Cardiac muscle cell (in vitro differentiated cells and primary cell): ENCODE data around the gene EP400. TPM values are rescaled to one million over a fixed set of nuclear protein-coding genes. Genes with fewer than 3 reads are reported as not detected.

ENCODE experiments used
- DNase-seq, 2 donors: peaks; one replicate each; pipeline versions ENCODE4 v3.0.0 to v3.0.0-alpha.2; 2010 to 2017; ENCODE audit warnings: low read depth in 1 of 2, low spot score in 1 of 2
- H3K27ac ChIP-seq: fragments of 200-600 bp; sonication (generic); 2 replicates; pipeline ENCODE4 v1.5.1; 2016
- H3K27me3 ChIP-seq: fragments of 200-600 bp; sonication (generic); 2 replicates; pipeline ENCODE4 v1.6.0; 2016; ENCODE audit warnings: control low read depth
- H3K36me3 ChIP-seq: fragments of 200-600 bp; sonication (generic); 2 replicates; pipeline ENCODE4 v1.5.1; 2016; ENCODE audit warnings: control low read depth
- H3K4me1 ChIP-seq: fragments of 200-600 bp; sonication (generic); 2 replicates; pipeline ENCODE4 v1.8.1; 2017; ENCODE audit warnings: low read depth, mild to moderate bottlenecking, mixed run types
- H3K4me3 ChIP-seq: fragments of 200-600 bp; sonication (generic); 2 replicates; pipeline ENCODE4 v1.5.1; 2016; ENCODE audit warnings: mild to moderate bottlenecking
- H3K9me3 ChIP-seq: fragments of 200-600 bp; sonication (generic); 2 replicates; pipeline ENCODE4 v1.5.1; 2017; ENCODE audit warnings: low read depth, mild to moderate bottlenecking, control low read depth
- polyA plus RNA-seq: library from polyadenylated mRNA; unstranded; fragments of >200 nt; fragmentation: Nextera tagmentation; extraction: Ambion mirVana; gene quantifications from 2 replicates; pipeline ENCODE4 v1.2.1, GENCODE V29; 2016
- total RNA-seq: library from RNA; depleted of rRNA; stranded (reverse); fragments of >200 nt; gene quantifications from 2 replicates; pipeline ENCODE4 v1.2.3, GENCODE V29; 2016
- TF ChIP-seq, protein P1 (sequence below): IDR thresholded peaks from 2 replicates; pipeline ENCODE4 v1.5.1; 2012; ENCODE audit warnings: low read depth, mild to moderate bottlenecking, low read length

EP400 gene
- total and polyA plus RNA-seq, 2 experiments from 2014 or later: 14.6 to 28.4 TPM

- no peaks in the 10 kb centered on the region for H3K27me3 ChIP-seq
These were observed 76.5 kb downstream of the EP400 start for GRCh38 chr12:132026061-132026795.

GRCh38 chr12:132026796-132027500 is 77.2 kb downstream of the EP400 start:
- no peak for DNase-seq
- TF ChIP-seq, protein P1, sequence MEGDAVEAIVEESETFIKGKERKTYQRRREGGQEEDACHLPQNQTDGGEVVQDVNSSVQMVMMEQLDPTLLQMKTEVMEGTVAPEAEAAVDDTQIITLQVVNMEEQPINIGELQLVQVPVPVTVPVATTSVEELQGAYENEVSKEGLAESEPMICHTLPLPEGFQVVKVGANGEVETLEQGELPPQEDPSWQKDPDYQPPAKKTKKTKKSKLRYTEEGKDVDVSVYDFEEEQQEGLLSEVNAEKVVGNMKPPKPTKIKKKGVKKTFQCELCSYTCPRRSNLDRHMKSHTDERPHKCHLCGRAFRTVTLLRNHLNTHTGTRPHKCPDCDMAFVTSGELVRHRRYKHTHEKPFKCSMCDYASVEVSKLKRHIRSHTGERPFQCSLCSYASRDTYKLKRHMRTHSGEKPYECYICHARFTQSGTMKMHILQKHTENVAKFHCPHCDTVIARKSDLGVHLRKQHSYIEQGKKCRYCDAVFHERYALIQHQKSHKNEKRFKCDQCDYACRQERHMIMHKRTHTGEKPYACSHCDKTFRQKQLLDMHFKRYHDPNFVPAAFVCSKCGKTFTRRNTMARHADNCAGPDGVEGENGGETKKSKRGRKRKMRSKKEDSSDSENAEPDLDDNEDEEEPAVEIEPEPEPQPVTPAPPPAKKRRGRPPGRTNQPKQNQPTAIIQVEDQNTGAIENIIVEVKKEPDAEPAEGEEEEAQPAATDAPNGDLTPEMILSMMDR: no peak
- Histone ChIP-seq H3K27ac (no peak overlapping the region), H3K36me3 (peaks cover 59% of the 10 kb centered on the region), H3K4me3 (no peak overlapping the region), H3K27me3 (no peaks in the 10 kb centered on the region), H3K4me1 (no peaks in the 10 kb centered on the region), H3K9me3 (no peaks in the 10 kb centered on the region)

More at GRCh38 chr12:132026061-132026795, 76.5 kb downstream of the EP400 start:
- Histone ChIP-seq H3K4me3 (no peak overlapping the region), H3K4me1 (no peaks in the 10 kb centered on the region), H3K9me3 (no peaks in the 10 kb centered on the region), H3K27ac (no peak overlapping the region), H3K36me3 (peaks cover 61% of the 10 kb centered on the region)
- TF ChIP-seq, protein P1: no peak
- DNase-seq: no peak

GRCh38 chr12:132027636-132028035 is 77.9 kb downstream of the EP400 start:
- Histone ChIP-seq H3K4me1 (no peaks in the 10 kb centered on the region), H3K4me3 (no peak overlapping the region), H3K36me3 (peaks cover 60% of the 10 kb centered on the region), H3K27ac (no peak overlapping the region), H3K27me3 (no peaks in the 10 kb centered on the region), H3K9me3 (no peaks in the 10 kb centered on the region)
- TF ChIP-seq, protein P1: no peak
- DNase-seq: peak in 1 of 2 donors; percentile 54

DNA sequence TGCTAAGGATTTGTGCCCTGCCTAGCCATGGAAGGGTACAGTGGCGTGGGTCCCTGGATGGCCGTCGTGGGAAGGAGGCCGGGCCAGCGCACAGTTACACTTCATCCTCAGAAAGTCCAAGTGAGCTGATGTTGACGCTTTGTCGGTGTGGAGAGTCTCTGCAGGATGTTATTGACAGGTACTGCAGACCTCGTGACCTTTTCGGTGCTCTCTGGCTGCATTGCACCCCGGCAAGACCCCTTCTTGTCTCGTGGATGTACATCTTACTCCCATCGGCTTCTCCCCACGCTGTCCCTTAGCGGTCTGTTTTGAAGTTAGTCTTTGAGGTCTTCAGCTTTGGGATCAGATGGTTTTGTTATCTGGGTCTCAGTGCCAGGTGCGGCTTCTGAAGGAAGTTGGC is 78.4 kb downstream of the EP400 start:
- TF ChIP-seq, protein P1: no peak
- no peak for DNase-seq
- H3K4me3 ChIP-seq: no peak overlapping the region
- no peaks in the 10 kb centered on the region for H3K9me3 ChIP-seq
- H3K36me3 ChIP-seq: peaks cover 63% of the 10 kb centered on the region
- no peaks in the 10 kb centered on the region for H3K27me3 ChIP-seq
- H3K27ac ChIP-seq: no peak overlapping the region
- H3K4me1 ChIP-seq: no peaks in the 10 kb centered on the region

- no peak for DNase-seq
- H3K27me3 ChIP-seq: no peaks in the 10 kb centered on the region
- no peaks in the 10 kb centered on the region for H3K9me3 ChIP-seq
- no peaks in the 10 kb centered on the region for H3K4me1 ChIP-seq
- no peak overlapping the region for H3K27ac ChIP-seq
- H3K36me3 ChIP-seq: peaks cover 59% of the 10 kb centered on the region
- no peak overlapping the region for H3K4me3 ChIP-seq
- TF ChIP-seq, protein P1: no peak
These were observed 80.0 kb downstream of the EP400 start for GRCh38 chr12:132029503-132030300.
